MCF 10A (cell line): ENCODE data around the gene POU5F1. TPM values are rescaled to one million over a fixed set of nuclear protein-coding genes. Genes with fewer than 3 reads are reported as not detected.

Source experiments
- BruUV-seq: library from RNA; stranded (reverse); fragments of 400-500 nt; replicated peaks from 2 replicates; lab custom pipeline; 2021; lab: Mats Ljungman, UMichigan
- CTCF ChIA-PET: fragments of 300-600 bp; sonication (Branson Sonifier 250); formaldehyde crosslinking; extraction: SDS; loops from one replicate; lab custom pipeline; 2021; ENCODE audit warnings: antibody characterized with exemption, inconsistent platforms; lab: Yijun Ruan, JAX
- POLR2A ChIA-PET: fragments of 300-600, 350-650 bp; sonication (Branson Sonifier 250); formaldehyde crosslinking; extraction: SDS; loops from one replicate; lab custom pipeline; 2020; ENCODE audit warnings: antibody characterized with exemption, inconsistent platforms; lab: Yijun Ruan, JAX
- DNase-seq: peaks from one replicate; pipeline ENCODE4 v3.0.0-alpha.2; 2018; ENCODE audit not compliant: unreplicated experiment
- H3K27ac Mint-ChIP-seq: one replicate; pipeline ENCODE4 v1.8.0; 2022; ENCODE audit warnings: mild to moderate bottlenecking, low read depth, mixed read lengths; ENCODE audit not compliant: unreplicated experiment
- H3K27me3 Mint-ChIP-seq: one replicate; pipeline ENCODE4 v1.8.0; 2022; ENCODE audit warnings: mixed read lengths; ENCODE audit not compliant: insufficient read depth, unreplicated experiment
- H3K36me3 Mint-ChIP-seq: one replicate; pipeline ENCODE4 v1.8.0; 2022; ENCODE audit warnings: mild to moderate bottlenecking, moderate library complexity, mixed read lengths; ENCODE audit not compliant: insufficient read depth, unreplicated experiment
- H3K4me1 Mint-ChIP-seq: one replicate; pipeline ENCODE4 v1.8.0; 2022; ENCODE audit warnings: mixed read lengths; ENCODE audit not compliant: insufficient read depth, unreplicated experiment
- H3K4me3 Mint-ChIP-seq: one replicate; pipeline ENCODE4 v1.8.0; 2022; ENCODE audit warnings: mild to moderate bottlenecking, moderate library complexity, mixed read lengths; ENCODE audit not compliant: unreplicated experiment
- H3K9me3 Mint-ChIP-seq: one replicate; pipeline ENCODE4 v1.8.0; 2022; ENCODE audit warnings: mixed read lengths; ENCODE audit not compliant: unreplicated experiment
- intact Hi-C: fragments of 100-400 bp; cut with micrococcal nuclease; formaldehyde crosslinking; loops from 2 replicates; pipeline ENCODE4 v1.14.1; 2022
- total RNA-seq: library from RNA; stranded (reverse); gene quantifications from 2 replicates; pipeline ENCODE4 v1.2.3, GENCODE V29; 2022
- TF ChIP-seq, protein P1 (sequence below): fragments of 200-600 bp; IDR thresholded peaks from one replicate; pipeline ENCODE4 v1.8.0; 2022; ENCODE audit warnings: antibody characterized with exemption, mild to moderate bottlenecking; ENCODE audit not compliant: unreplicated experiment

Gene POU5F1
- total RNA-seq, 1 experiment from 2014 or later = 1.5 TPM

DNA sequence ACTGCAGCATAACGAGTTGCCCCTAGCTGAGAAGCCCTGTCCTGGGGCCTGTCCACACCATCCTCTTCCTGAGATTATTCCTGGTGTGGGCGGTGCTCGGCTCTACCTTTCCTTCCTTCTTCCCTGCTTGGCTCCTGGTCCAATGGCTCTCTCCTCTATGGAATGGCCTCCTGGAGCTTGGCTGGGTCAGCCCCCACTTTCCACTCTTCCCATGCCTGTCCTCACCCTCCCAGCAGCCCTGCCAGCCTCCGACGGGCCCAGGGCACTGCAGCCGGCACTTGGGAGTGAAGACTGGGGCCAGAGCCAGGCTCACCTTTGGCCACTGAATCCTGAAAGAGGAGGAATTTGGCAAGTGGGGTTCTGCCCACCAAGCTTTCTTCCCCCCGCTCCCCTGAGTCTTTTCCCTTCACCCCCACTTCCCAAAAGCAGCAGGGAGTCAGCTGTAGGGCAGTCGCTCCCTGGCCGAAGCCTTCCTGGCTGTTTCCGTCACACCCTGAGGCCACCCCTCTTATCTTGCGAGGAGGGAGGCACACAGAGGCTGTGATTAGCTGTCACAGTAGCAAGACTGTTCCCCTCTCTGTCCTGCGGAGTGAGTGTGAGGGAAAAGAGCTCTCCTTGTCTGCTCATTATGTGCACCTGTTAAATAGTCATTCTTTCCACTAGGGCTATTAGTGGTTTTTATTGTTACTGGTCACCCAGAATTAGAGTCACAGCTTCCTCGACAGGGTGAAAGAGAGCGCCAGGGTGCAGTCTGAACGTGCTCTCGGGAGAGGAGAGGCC, 43.9 kb downstream of the POU5F1 start:
- ChIA-PET CTCF (interaction anchor here (0.6 to 4.5 kb wide), 13 partner anchors 9 to 317 kb away, joined by 3 to 43 read pairs (median 4); partner anchors contain the start of gene PSORS1C1), POLR2A (interaction anchor here (0.7 to 5.1 kb wide), 6 partner anchors 11 to 801 kb away, joined by 3 to 60 read pairs (median 4); partner anchors contain the start of genes IER3 and PSORS1C1)
- BruUV-seq = TSS peak; percentile 11
- no peaks in the 10 kb centered on the region for H3K27me3 Mint-ChIP-seq
- H3K27ac Mint-ChIP-seq = peak overlapping the region; percentile 55
- no peak overlapping the region for H3K4me3 Mint-ChIP-seq
- DNase-seq = no peak
- H3K36me3 Mint-ChIP-seq = peaks cover 18% of the 10 kb centered on the region
- H3K4me1 Mint-ChIP-seq = peaks cover 47% of the 10 kb centered on the region
- TF ChIP-seq, protein P1, sequence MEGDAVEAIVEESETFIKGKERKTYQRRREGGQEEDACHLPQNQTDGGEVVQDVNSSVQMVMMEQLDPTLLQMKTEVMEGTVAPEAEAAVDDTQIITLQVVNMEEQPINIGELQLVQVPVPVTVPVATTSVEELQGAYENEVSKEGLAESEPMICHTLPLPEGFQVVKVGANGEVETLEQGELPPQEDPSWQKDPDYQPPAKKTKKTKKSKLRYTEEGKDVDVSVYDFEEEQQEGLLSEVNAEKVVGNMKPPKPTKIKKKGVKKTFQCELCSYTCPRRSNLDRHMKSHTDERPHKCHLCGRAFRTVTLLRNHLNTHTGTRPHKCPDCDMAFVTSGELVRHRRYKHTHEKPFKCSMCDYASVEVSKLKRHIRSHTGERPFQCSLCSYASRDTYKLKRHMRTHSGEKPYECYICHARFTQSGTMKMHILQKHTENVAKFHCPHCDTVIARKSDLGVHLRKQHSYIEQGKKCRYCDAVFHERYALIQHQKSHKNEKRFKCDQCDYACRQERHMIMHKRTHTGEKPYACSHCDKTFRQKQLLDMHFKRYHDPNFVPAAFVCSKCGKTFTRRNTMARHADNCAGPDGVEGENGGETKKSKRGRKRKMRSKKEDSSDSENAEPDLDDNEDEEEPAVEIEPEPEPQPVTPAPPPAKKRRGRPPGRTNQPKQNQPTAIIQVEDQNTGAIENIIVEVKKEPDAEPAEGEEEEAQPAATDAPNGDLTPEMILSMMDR = no peak
- intact Hi-C loops = loop anchor here (5.0 kb wide), 1 partner anchor 39 kb away; no protein-coding TSS in a partner anchor
- H3K9me3 Mint-ChIP-seq = no peaks in the 10 kb centered on the region

DNA sequence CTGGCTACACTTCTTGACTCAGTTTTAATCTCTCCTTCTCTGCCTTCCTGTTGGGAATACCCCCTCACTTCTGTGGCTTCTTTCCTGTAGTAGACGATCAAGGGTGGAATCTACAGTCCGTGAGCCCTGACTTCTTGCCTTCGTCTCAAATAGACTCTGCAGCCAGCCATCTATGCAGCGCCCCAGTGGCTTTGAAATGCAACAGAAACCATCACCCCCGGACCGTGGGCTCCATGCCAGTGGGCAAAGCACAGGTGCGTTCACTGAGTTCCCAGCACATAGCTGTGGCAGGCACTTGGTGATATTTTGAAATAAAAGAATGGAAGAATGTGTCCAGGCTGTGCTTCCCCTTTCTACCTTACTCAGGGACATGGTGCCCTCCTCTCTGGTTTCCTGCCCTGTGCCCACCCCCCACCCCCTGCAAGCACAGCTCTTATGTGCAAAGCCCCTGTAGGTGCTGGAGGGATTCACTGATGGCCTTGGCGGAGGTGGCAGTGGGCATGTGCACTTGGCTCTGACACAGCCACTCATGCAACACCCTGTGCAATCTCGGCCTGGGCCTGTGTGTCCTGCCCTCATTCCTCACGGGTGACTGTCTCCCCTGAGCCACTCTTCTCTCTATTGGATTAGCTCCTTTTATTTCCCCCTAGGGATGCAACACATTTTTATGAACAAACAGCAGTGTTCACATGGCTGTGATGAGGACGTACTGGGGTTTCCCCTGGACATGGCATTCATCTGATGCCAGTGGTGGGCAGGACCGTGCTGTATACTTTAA, 44.7 kb downstream of the POU5F1 start:
- no peaks in the 10 kb centered on the region for H3K9me3 Mint-ChIP-seq
- TF ChIP-seq, protein P1 = no peak
- peak; percentile 73 for DNase-seq
- POLR2A ChIA-PET = interaction anchor here (0.6 to 5.1 kb wide), 7 partner anchors 10 to 478 kb away, joined by 3 to 60 read pairs (median 3); partner anchors contain the start of genes MDC1 and PSORS1C1
- peak overlapping the region; percentile 55 for H3K27ac Mint-ChIP-seq
- CTCF ChIA-PET = interaction anchor here (0.6 to 4.5 kb wide), 9 partner anchors 9 to 318 kb away, joined by 3 to 43 read pairs (median 10); no protein-coding TSS in a partner anchor
- H3K4me3 Mint-ChIP-seq = peak overlapping the region; percentile 53
- no TSS peak for BruUV-seq
- H3K4me1 Mint-ChIP-seq = peaks cover 47% of the 10 kb centered on the region
- peaks cover 13% of the 10 kb centered on the region for H3K36me3 Mint-ChIP-seq
- intact Hi-C loops = loop anchor here (1.0 to 5.0 kb wide), 2 partner anchors 10 to 38 kb away; no protein-coding TSS in a partner anchor
- H3K27me3 Mint-ChIP-seq = no peaks in the 10 kb centered on the region

DNA sequence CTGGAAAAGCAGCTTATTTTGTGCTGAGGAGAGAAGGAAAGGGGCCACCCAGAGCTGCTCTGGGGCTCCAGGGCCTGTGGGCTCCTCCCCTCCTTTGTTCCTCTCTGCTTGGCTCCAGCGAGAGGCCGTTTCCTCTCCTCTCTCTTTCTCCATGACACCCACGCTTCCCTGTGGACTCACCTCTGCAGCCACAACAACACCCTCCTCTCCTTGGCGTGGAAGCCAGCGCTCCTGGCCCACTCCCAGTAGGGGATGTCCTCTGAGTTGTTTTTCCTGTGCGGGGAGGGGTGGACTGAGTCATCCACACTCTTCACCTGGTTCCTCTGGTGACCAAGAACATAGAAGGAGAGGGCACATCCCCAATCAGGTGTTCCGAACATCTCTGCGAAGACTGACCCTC, 45.3 kb downstream of the POU5F1 start:
- peak overlapping the region; percentile 53 for H3K4me3 Mint-ChIP-seq
- POLR2A ChIA-PET = interaction anchor here (0.6 to 5.1 kb wide), 4 partner anchors 10 to 408 kb away, joined by 3 to 60 read pairs (median 5); partner anchors contain the start of genes MDC1 and PSORS1C1
- no peaks in the 10 kb centered on the region for H3K27me3 Mint-ChIP-seq
- H3K27ac Mint-ChIP-seq = peak overlapping the region; percentile 55
- TF ChIP-seq, protein P1 = no peak
- no peaks in the 10 kb centered on the region for H3K9me3 Mint-ChIP-seq
- intact Hi-C loops = loop anchor here (1.0 to 5.0 kb wide), 2 partner anchors 10 to 38 kb away; no protein-coding TSS in a partner anchor
- no TSS peak for BruUV-seq
- peak; percentile 91 for DNase-seq
- CTCF ChIA-PET = interaction anchor here (0.7 to 4.5 kb wide), 9 partner anchors 9 to 210 kb away, joined by 3 to 43 read pairs (median 5); no protein-coding TSS in a partner anchor
- peaks cover 12% of the 10 kb centered on the region for H3K36me3 Mint-ChIP-seq
- peaks cover 47% of the 10 kb centered on the region for H3K4me1 Mint-ChIP-seq
